Measurements from ENCODE around the gene SNED1. TPM values are rescaled to one million over a fixed set of nuclear protein-coding genes. Genes with fewer than 3 reads are reported as not detected.

SNED1 gene
- total and polyA plus RNA-seq, 4 donors, result 0.65 to 18.1 (median 2.8) TPM

GRCh38 chr2:241069821-241070281 lies 71.4 kb downstream of the SNED1 start (continued):
- TF ChIP-seq REST (IDR thresholded peaks at IDR 0.05) (no peak), ZBTB33 (IDR thresholded peaks at IDR 0.05) (no peak), JUND (IDR thresholded peaks at IDR 0.05) (no peak)

- no peak for DNase-seq (ENCODE audit: low spot score)
- no peak overlapping the region for H3K27ac ChIP-seq (ENCODE audit: low read depth in 1 of 2, low read length in 2 of 2)
- 96% methylated on average over 13 of the region's 13 CpGs for WGBS
- H3K36me3 ChIP-seq (ENCODE audit: control insufficient read depth in 4 of 4, insufficient read depth in 3 of 4, low read depth in 1 of 4, low read length in 3 of 4), result peaks cover 11 to 90% (median 32%) of the 10 kb centered on the region in 4 donors
- no peaks in the 10 kb centered on the region for H3K4me1 ChIP-seq (ENCODE audit: control insufficient read depth in 4 of 4, insufficient read depth in 4 of 4, low read length in 3 of 4)
- no peaks in the 10 kb centered on the region for H3K27me3 ChIP-seq (ENCODE audit: control insufficient read depth in 4 of 4, insufficient read depth in 4 of 4, low read length in 3 of 4)
- H3K4me3 ChIP-seq (ENCODE audit: low read depth in 1 of 3, low read length in 3 of 3), result no peak overlapping the region
- TF ChIP-seq MAX (IDR thresholded peaks at IDR 0.05) (no peak), FOXA2 (IDR thresholded peaks at IDR 0.05) (no peak), HNF4A (conservative IDR thresholded peaks at IDR 0.05) (no peak), EGR1 (IDR thresholded peaks at IDR 0.05; ENCODE audit: low read depth in 2 of 2) (no peak), YY1 (IDR thresholded peaks at IDR 0.05) (no peak), REST (IDR thresholded peaks at IDR 0.05) (no peak), TAF1 (conservative IDR thresholded peaks at IDR 0.05) (no peak), ZBTB33 (IDR thresholded peaks at IDR 0.05) (no peak)
- no peak overlapping the region for H3K9ac ChIP-seq (ENCODE audit: low read depth in 1 of 2, low read length in 2 of 2)
- H3K9me3 ChIP-seq (ENCODE audit: control insufficient read depth in 4 of 4, low read length in 3 of 4), result no peaks in the 10 kb centered on the region
These were observed 71.9 kb downstream of the SNED1 start for GRCh38 chr2:241070361-241070760.
